ENCODE data around the gene ZNF180. TPM values are rescaled to one million over a fixed set of nuclear protein-coding genes. Genes with fewer than 3 reads are reported as not detected.

ZNF180 gene
- total RNA-seq, 1 donor from 2014 or later = 7.0 TPM

DNA sequence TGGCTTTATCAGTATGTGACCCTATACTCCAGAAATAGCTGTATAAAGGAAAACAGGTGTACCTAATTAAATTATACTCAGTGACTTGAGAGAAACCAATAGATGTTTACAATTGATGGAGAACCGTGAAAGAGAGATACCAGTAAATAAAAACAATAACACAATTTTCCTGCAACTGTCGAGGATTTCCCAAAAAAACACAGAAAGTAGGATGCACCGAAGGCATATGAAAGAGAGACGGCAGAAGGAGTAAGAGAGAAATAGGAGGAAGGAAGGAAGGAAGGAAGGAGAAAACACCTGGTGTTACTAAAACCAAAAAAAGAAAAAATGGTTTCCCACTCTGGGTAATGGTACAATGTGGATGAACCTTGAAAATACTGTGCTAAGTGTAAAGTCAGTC lies 45.2 kb downstream of the ZNF180 start:
- Mint-ChIP-seq H3K27ac (ENCODE audit: unreplicated experiment) (no peak overlapping the region), H3K4me3 (ENCODE audit: unreplicated experiment) (no peak overlapping the region), H3K4me1 (ENCODE audit: unreplicated experiment) (no peaks in the 10 kb centered on the region), H3K27me3 (ENCODE audit: unreplicated experiment) (no peaks in the 10 kb centered on the region), H3K36me3 (ENCODE audit: unreplicated experiment) (no peaks in the 10 kb centered on the region), H3K9me3 (ENCODE audit: unreplicated experiment) (peaks cover 50% of the 10 kb centered on the region)
- TF ChIP-seq, protein P1, sequence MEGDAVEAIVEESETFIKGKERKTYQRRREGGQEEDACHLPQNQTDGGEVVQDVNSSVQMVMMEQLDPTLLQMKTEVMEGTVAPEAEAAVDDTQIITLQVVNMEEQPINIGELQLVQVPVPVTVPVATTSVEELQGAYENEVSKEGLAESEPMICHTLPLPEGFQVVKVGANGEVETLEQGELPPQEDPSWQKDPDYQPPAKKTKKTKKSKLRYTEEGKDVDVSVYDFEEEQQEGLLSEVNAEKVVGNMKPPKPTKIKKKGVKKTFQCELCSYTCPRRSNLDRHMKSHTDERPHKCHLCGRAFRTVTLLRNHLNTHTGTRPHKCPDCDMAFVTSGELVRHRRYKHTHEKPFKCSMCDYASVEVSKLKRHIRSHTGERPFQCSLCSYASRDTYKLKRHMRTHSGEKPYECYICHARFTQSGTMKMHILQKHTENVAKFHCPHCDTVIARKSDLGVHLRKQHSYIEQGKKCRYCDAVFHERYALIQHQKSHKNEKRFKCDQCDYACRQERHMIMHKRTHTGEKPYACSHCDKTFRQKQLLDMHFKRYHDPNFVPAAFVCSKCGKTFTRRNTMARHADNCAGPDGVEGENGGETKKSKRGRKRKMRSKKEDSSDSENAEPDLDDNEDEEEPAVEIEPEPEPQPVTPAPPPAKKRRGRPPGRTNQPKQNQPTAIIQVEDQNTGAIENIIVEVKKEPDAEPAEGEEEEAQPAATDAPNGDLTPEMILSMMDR (IDR thresholded peaks at IDR 0.05) = no peak
- DNase-seq (ENCODE audit: extremely low spot score, unreplicated experiment) = no peak

DNA sequence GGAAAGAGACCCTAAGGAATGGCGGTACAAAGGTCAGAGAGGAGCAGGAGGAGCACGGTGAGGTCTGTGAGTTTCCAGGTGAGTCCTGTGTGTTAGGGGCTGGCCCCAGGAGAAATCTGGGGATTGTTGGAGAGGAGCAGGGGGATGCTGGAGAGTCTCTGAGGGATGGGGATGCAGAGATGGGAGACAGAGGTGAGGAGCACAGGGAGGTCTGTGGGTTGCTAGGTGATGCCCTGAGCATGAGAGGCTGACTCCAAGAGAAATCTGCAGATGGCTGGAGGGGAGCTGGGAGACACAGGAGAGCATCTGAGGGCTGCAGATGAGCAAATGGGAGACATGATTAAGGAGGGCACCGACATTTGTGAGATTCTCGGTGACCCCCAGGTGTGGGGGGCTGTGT lies 48.0 kb downstream of the ZNF180 start:
- Mint-ChIP-seq H3K27me3 (ENCODE audit: unreplicated experiment) (no peaks in the 10 kb centered on the region), H3K36me3 (ENCODE audit: unreplicated experiment) (peaks cover 9% of the 10 kb centered on the region), H3K9me3 (ENCODE audit: unreplicated experiment) (peaks cover 52% of the 10 kb centered on the region), H3K4me1 (ENCODE audit: unreplicated experiment) (peaks cover 5% of the 10 kb centered on the region), H3K4me3 (ENCODE audit: unreplicated experiment) (no peak overlapping the region), H3K27ac (ENCODE audit: unreplicated experiment) (no peak overlapping the region)
- no peak for DNase-seq (ENCODE audit: extremely low spot score, unreplicated experiment)
- TF ChIP-seq, protein P1 (IDR thresholded peaks at IDR 0.05) = no peak

DNA sequence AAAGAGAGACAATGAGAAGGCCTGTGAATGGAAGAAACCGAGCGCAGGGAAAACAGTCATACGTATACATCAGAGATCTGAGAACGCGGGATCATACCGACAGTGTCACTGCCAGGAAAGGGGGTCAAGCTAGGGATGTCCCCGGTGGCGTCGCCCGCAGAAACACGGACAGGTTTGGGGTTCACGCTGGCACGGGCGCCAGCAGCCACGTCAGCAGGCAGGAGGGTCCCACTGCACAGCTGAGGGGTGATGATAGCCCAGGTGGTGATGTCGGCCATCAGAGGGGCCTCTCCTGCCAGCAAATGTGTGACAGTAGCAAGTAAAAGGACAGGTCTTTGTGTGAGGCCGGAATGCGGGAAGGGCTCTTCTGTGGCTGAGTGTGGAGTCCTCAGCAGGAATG lies 48.6 kb downstream of the ZNF180 start:
- H3K27me3 Mint-ChIP-seq (ENCODE audit: unreplicated experiment) = no peaks in the 10 kb centered on the region
- H3K27ac Mint-ChIP-seq (ENCODE audit: unreplicated experiment) = no peak overlapping the region
- peaks cover 5% of the 10 kb centered on the region for H3K4me1 Mint-ChIP-seq (ENCODE audit: unreplicated experiment)
- TF ChIP-seq, protein P1 (IDR thresholded peaks at IDR 0.05) = no peak
- DNase-seq (ENCODE audit: extremely low spot score, unreplicated experiment) = no peak
- H3K4me3 Mint-ChIP-seq (ENCODE audit: unreplicated experiment) = no peak overlapping the region
- peaks cover 9% of the 10 kb centered on the region for H3K36me3 Mint-ChIP-seq (ENCODE audit: unreplicated experiment)
- H3K9me3 Mint-ChIP-seq (ENCODE audit: unreplicated experiment) = peaks cover 54% of the 10 kb centered on the region

DNA sequence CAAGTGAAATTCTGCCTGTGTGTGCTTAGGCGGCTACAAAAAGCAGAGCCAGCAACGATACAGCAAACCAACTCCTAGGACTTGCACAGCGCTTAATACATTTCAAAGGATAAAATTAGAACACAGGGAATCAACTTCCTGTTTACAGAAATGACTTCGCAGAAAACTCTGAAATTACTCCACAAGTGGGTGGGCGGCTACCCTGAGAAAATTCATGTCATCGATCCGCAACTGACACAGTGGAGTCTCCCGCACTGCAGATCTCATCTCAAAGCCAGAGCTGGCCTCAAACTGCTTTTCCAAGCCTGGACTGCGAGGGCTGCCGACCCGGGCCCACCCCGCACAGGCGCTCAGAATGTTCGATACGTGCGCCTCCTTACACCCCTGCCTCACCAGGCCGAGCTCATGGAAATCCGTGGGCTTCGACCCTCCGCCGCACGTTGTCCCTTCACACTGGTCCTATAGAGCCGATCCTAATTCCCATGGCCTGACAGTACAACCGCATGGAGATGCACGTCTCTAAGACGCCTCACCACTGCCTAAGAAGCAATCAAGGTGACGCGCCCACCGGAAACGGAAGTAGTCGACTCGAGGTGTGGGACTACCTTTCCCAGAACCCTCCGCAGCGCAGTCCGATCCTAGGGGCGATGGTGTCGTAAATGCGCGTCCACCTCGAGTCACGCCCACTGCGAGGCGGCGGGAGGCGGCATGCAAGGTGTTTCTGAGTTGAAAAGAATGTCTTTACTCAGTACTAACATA lies 52.2 kb downstream of the ZNF180 start, which contains the start of gene ZNF229:
Gene ZNF229 (minus strand): TSS at position 557 of the 759 bp plus-strand sequence. CDS start 5,625 bp downstream, outside the sequence.
- Mint-ChIP-seq H3K36me3 (ENCODE audit: unreplicated experiment) (peaks cover 24% of the 10 kb centered on the region), H3K27ac (ENCODE audit: unreplicated experiment) (peak within 1 kb of the TSS; percentile 81), H3K4me1 (ENCODE audit: unreplicated experiment) (peaks cover 5% of the 10 kb centered on the region), H3K9me3 (ENCODE audit: unreplicated experiment) (peaks cover 59% of the 10 kb centered on the region), H3K4me3 (ENCODE audit: unreplicated experiment) (peak within 1 kb of the TSS; percentile 94), H3K27me3 (ENCODE audit: unreplicated experiment) (no peaks in the 10 kb centered on the region)
- TF ChIP-seq, protein P1 (IDR thresholded peaks at IDR 0.05) = no peak
- DNase-seq (ENCODE audit: extremely low spot score, unreplicated experiment) = peak; percentile 89

DNA sequence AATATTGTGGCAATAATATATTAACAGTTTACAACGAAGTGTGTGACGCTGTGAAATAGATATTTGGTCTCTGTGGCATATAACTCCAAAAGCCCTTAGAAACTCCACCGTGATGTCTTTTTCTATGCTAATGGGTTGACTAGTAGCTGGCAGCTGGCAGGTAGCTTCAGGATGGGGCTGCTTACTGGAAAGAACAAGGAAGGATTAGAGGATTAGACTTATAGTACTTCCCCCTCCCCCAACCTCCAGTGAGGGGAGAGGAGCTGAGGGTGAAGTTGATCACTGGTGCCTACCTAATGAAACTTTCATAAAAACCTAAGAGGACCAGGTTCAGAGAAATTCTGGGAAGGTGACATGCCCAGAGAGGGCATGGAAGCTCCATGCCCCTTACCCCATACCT lies 61.9 kb downstream of the ZNF180 start:
- TF ChIP-seq, protein P1 (IDR thresholded peaks at IDR 0.05) = no peak
- Mint-ChIP-seq H3K27me3 (ENCODE audit: unreplicated experiment) (no peaks in the 10 kb centered on the region), H3K4me3 (ENCODE audit: unreplicated experiment) (no peak overlapping the region), H3K4me1 (ENCODE audit: unreplicated experiment) (no peaks in the 10 kb centered on the region), H3K36me3 (ENCODE audit: unreplicated experiment) (peaks cover 30% of the 10 kb centered on the region), H3K9me3 (ENCODE audit: unreplicated experiment) (peaks cover 40% of the 10 kb centered on the region), H3K27ac (ENCODE audit: unreplicated experiment) (no peak overlapping the region)
- no peak for DNase-seq (ENCODE audit: extremely low spot score, unreplicated experiment)
